Ovary (tissue), 9 donors: Measurements from ENCODE around the gene MYLIP. TPM values are rescaled to one million over a fixed set of nuclear protein-coding genes. Genes with fewer than 3 reads are reported as not detected.

ENCODE experiments used
- DNase-seq, 5 donors: peaks; one replicate each; pipeline ENCODE4 v3.0.0-alpha.2; 2019 to 2020
- H3K27ac ChIP-seq, 2 donors: fragments of 200-600 bp; one replicate each; pipeline versions ENCODE4 v1.5.1 to v1.8.0; 2019 to 2022
- H3K27me3 ChIP-seq: fragments of 200-600 bp; one replicate; pipeline ENCODE4 v1.8.0; 2022
- H3K36me3 ChIP-seq: fragments of 200-600 bp; sonication (generic); one replicate; pipeline ENCODE4 v1.5.1; 2019
- H3K4me1 ChIP-seq: one replicate; pipeline ENCODE4 v1.8.1; 2013; ENCODE audit warnings: mild to moderate bottlenecking, moderate library complexity; ENCODE audit not compliant: insufficient read depth
- H3K4me3 ChIP-seq: fragments of 200-600 bp; sonication (generic); one replicate; pipeline ENCODE4 v1.5.1; 2017
- H3K9me3 ChIP-seq, 2 donors: fragments of 200-600 bp in 1 of 2; sonication (generic) in 1 of 2; one replicate each; pipeline versions ENCODE4 v1.5.1 to v1.8.1; 2013 to 2019; ENCODE audit warnings: mild to moderate bottlenecking in 1 of 2, moderate library complexity in 1 of 2
- EP300 ChIP-seq: sonication (generic); formaldehyde crosslinking; IDR thresholded peaks from one replicate; pipeline ENCODE4 v1.6.1; 2017; ENCODE audit warnings: antibody characterized with exemption
- POLR2A ChIP-seq: fragments of 450-650 bp; IDR thresholded peaks from one replicate; pipeline ENCODE4 v1.6.1; 2017; ENCODE audit warnings: antibody characterized with exemption, mild to moderate bottlenecking, moderate library complexity
- WGBS, 3 donors: extraction: QIAGEN DNeasy Blood & Tissue Kit in 1 of 3; methylation state at CpG; one replicate each; pipeline versions ENCODE4 v1.1.5 to v1.1.7; 2013 to 2017; 5-methylcytosine and 5-hydroxymethylcytosine counted together
- intact Hi-C, 4 donors: fragments of 100-400 bp; cut with DNase I; formaldehyde crosslinking; loops; one replicate each; pipeline versions ENCODE4 v1.11.0 to v1.15.1; 2022 to 2023
- polyA plus RNA-seq, 2 donors: library from polyadenylated mRNA; stranded (reverse); fragments of 200-250 nt in 1 of 2; fragments of 350-450 nt in 1 of 2; fragmentation: Illumina TruSeq in 1 of 2; extraction: RNeasy Lipid Tissue Mini Kit (QIAGEN cat#74804) in 1 of 2; gene quantifications; one replicate each; pipeline ENCODE4 v1.2.3, GENCODE V29; 2013 to 2014
- total RNA-seq, 7 donors: library from RNA; depleted of rRNA in 2 of 7; stranded (reverse); fragments of >200 nt in 2 of 7; fragmentation: NEBNext Ultra II Directional in 3 of 7; extraction: Animal tissue kit (Norgen Biotek cat#: 25700) in 3 of 7; gene quantifications; one replicate each; pipeline versions ENCODE4 v1.1.0 to v1.2.4, GENCODE V29; 2016 to 2023
- TF ChIP-seq, protein P1 (sequence below), 3 donors: fragments of 450-650 bp in 2 of 3; fragments of 200-600 bp in 1 of 3; IDR thresholded peaks; one replicate each; pipeline versions ENCODE4 v1.5.1 to v1.8.0; 2016 to 2022; ENCODE audit warnings: antibody characterized with exemption in 3 of 3, mild to moderate bottlenecking in 1 of 3
- donor health status: DM: no; HTN: no; CAD: no; lungs with moderate emphysema.
- donor health status: DM: no; HTN: no; CAD: no.
- donor health status: Bipolar disorder and iron deficiency.
- donor health status: DM: yes; HTN: yes; CAD: no.
- donor health status: DM: no; HTN: no; CAD: no.
- donor health status: DM: yes; HTN: yes; CAD: no.

Gene MYLIP
- total and polyA plus RNA-seq, 9 donors, result 11.0 to 45.4 (median 37.7) TPM

DNA sequence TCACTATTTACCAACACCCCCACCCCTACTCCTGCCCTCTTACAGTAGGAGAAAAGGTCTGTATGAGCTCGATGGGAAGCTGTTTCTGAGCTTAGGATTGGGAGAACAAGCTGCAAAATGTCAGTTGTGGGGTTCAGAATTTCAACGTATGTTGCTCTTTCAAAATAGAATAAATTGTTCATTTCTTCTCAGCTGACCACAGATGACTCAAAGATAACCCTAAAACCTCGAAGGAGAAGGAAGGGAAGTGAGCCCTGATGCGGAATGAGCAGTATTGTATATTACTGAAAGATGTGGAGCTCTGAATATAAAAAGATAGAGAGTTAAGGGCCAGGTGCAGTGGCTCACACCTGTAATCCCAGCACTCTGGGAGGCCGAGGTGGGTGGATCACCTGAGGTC lies 35.9 kb upstream of the MYLIP start:
- H3K27ac ChIP-seq, result no peak overlapping the region
- H3K4me1 ChIP-seq, result no peaks in the 10 kb centered on the region
- 83 to 87% (median 83%) methylated on average over 5 of the region's 5 CpGs for WGBS, 3 donors
- TF ChIP-seq, protein P1, sequence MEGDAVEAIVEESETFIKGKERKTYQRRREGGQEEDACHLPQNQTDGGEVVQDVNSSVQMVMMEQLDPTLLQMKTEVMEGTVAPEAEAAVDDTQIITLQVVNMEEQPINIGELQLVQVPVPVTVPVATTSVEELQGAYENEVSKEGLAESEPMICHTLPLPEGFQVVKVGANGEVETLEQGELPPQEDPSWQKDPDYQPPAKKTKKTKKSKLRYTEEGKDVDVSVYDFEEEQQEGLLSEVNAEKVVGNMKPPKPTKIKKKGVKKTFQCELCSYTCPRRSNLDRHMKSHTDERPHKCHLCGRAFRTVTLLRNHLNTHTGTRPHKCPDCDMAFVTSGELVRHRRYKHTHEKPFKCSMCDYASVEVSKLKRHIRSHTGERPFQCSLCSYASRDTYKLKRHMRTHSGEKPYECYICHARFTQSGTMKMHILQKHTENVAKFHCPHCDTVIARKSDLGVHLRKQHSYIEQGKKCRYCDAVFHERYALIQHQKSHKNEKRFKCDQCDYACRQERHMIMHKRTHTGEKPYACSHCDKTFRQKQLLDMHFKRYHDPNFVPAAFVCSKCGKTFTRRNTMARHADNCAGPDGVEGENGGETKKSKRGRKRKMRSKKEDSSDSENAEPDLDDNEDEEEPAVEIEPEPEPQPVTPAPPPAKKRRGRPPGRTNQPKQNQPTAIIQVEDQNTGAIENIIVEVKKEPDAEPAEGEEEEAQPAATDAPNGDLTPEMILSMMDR (IDR thresholded peaks at IDR 0.05), result no peak
- no peak for TF ChIP-seq EP300
- TF ChIP-seq POLR2A, result no peak
- H3K27me3 ChIP-seq, result no peaks in the 10 kb centered on the region
- no peaks in the 10 kb centered on the region for H3K36me3 ChIP-seq
- intact Hi-C loops, result no loop called here
- H3K9me3 ChIP-seq, result no peaks in the 10 kb centered on the region
- no peak overlapping the region for H3K4me3 ChIP-seq
- no peak for DNase-seq

DNA sequence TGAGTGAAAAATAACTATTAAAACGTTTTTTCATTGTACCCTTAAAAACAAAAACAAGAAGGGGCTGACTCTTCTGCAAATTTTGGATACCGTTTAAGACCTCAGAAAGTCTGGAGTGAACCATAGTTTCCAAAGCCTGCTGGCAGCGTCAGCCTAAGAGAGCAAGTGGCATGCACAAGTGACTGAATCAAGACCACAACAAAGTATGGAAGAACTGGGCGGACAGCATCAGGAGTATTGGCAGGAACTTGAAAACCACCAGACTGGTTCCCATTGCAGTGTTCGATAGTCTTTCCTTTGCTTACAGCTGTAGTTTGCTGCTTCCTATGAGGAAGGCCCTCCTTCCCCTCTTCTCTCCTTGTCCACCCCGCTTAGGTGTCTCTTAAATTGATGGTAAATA lies 33.7 kb upstream of the MYLIP start:
- Histone ChIP-seq H3K9me3 (no peaks in the 10 kb centered on the region), H3K27ac (no peak overlapping the region), H3K27me3 (no peaks in the 10 kb centered on the region), H3K4me1 (no peaks in the 10 kb centered on the region), H3K36me3 (no peaks in the 10 kb centered on the region), H3K4me3 (no peak overlapping the region)
- intact Hi-C loops, result no loop called here
- 14 to 41% (median 31%) methylated on average over 6 of the region's 6 CpGs for WGBS, 3 donors
- no peak for DNase-seq
- TF ChIP-seq, protein P1 (IDR thresholded peaks at IDR 0.05), result no peak
- TF ChIP-seq POLR2A, result no peak

DNA sequence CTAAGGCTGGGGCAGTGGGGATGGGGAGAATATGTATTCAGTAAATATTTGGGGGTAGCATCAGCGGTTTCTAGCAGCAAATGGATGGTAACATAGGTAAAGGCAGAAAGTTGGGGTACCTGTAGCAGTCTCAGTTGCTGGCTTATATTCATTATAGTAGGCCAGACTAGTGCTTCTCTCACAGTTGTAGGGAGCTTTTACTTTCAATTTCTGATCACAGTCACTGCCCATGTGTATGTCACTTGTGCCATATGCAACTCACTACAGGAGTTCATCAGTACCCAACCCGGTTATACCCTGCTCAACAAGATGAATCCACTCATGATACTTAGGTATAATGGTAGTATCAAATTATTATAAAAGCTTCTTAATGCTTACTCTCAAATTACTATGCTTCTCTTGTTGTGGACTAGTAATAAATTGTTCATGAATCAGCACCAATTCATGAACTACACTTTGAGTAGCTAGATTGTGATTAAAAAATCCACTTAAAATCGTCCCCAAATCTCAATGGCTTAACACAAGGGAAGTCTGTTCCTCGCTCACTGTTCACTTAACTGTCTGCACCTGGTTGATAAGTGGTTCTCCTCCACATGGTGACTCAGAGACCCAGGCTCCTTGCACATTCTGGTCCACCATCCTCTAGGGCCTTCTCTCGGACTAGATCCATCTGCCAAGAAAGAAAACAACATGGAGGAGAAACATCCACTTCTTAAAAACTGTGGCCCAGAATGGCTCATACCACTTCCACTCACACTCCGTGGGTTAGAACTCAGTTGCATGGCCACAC lies 31.3 kb upstream of the MYLIP start:
- H3K9me3 ChIP-seq, result no peaks in the 10 kb centered on the region
- intact Hi-C loops, result no loop called here
- DNase-seq, result no peak
- H3K27me3 ChIP-seq, result no peaks in the 10 kb centered on the region
- no peak overlapping the region for H3K27ac ChIP-seq
- 92 to 95% (median 92%) methylated on average over 6 of the region's 6 CpGs for WGBS, 3 donors
- no peak overlapping the region for H3K4me3 ChIP-seq
- no peak for TF ChIP-seq EP300
- TF ChIP-seq POLR2A, result no peak
- TF ChIP-seq, protein P1 (IDR thresholded peaks at IDR 0.05), result no peak
- no peaks in the 10 kb centered on the region for H3K36me3 ChIP-seq
- H3K4me1 ChIP-seq, result no peaks in the 10 kb centered on the region

DNA sequence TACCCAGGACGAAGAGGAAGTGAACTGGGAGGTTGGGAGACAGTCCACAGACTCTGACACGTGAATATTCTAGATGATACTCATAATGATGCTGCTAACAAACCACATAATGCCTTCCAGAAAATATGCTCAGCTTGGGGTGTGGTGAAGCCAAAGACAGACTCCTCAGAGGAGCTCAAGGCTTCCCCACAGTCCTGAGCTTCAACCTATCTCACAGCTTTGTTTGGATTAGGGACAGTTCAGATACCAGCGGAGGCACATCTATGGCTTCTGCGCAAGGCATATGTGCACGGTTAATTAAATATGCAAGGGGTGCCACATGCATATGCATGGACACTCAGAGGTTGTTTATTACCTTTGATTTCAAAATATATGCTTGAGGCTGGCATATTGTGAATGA lies 30.7 kb upstream of the MYLIP start:
- DNase-seq, result no peak
- Histone ChIP-seq H3K4me1 (no peaks in the 10 kb centered on the region), H3K9me3 (no peaks in the 10 kb centered on the region), H3K36me3 (no peaks in the 10 kb centered on the region), H3K27ac (no peak overlapping the region), H3K27me3 (no peaks in the 10 kb centered on the region), H3K4me3 (no peak overlapping the region)
- TF ChIP-seq EP300, result no peak
- TF ChIP-seq, protein P1 (IDR thresholded peaks at IDR 0.05), result no peak
- no peak for TF ChIP-seq POLR2A
- intact Hi-C loops, result no loop called here
- WGBS, 3 donors, result 92 to 96% (median 92%) methylated on average over 5 of the region's 5 CpGs
